GOT3 (cell line): ENCODE results near the gene DHX16.
A peak's percentile ranks its signal among the peaks of the same experiment; 100 is the strongest.

ENCODE experiments used
- DNase-seq: peaks from one replicate; lab custom pipeline; 2025; ENCODE audit warnings: mixed read lengths; lab: John Stamatoyannopoulos, UW

Gene DHX16

GRCh38 chr6:30626484-30627366 lies 46.1 kb downstream of the DHX16 start, which contains the start of gene ATAT1:
Gene ATAT1, plus strand, starts transcription at chr6:30626874.
- DNase-seq, result peak; percentile 38

GRCh38 chr6:30625511-30625910 lies 47.3 kb downstream of the DHX16 start:
- DNase-seq, result no peak

- DNase-seq, result no peak
These were observed 53.2 kb downstream of the DHX16 start for GRCh38 chr6:30619561-30619960.

DNA sequence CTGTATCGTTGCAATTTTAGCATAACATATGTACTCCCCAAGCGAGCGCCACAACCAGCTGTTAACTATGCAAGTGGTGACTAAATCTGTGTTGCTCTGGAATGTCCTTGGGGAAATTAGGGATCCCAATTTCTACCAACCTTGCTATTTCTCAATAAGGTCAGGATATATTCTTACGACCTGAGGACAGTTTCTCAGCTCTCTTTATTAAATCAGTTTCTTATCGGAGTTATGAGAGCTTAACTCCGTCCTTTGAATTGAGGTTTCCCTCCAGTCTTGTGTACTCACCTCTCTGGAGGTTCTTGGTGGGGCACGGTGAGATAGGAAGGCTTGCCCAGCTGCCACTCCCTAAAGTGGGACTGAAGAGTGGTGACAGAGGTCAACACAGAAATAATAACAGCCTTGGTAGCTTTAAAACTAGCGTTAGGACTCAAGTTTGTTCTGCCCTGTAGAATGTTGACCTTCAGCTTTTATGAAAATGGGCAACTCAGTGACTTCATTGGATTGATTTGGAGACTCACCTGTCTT lies 54.5 kb downstream of the DHX16 start:
- no peak for DNase-seq

GRCh38 chr6:30617565-30618269 lies 55.1 kb downstream of the DHX16 start, which contains the start of gene MRPS18B:
Gene MRPS18B, plus strand, starts transcription at chr6:30617840. Its CDS starts 26 bp downstream, at chr6:30617866.
- DNase-seq, result peak; percentile 92

DNA sequence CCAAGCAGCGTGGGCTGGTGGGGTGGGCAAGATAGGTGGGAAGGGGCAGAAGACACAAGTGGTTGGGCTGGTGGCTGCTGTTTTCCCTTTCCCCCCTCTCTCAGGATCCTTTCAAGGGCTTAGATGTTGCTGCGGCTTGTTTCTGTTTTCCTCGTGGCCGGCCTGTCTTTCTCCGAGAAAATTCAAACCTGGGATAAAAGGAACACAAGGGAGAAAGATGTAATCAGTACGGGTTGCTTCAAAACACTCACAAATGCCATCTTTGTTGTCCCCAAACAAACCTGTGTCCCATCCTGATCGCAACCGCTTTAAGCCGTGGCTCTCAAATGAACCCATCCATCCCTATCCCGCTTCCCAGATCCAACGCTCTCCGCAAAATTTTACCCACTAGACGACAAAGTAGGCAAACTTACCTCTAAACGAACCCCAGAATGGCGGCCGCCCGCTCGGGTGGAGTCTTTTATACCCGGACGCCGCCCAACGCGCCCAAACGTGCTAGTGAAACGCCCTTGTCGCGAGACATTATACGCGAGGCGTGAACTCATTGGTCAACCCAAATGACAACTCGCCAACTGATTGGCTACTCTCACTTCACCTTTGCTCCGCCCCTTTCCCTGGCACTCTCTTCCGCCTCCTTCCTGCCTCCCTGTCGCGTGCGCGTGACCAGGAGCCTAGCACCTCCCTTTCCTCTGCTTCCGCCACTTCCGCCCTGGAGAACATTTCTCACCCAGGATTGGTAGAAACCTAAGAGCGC lies 55.8 kb downstream of the DHX16 start, which contains the start of gene PPP1R10:
Gene PPP1R10, minus strand, starts transcription at position 433 of the 754 bp plus-strand sequence. CDS start 7,299 bp downstream, outside the sequence.
- peak; percentile 99 for DNase-seq

- no peak for DNase-seq
These were observed 56.6 kb downstream of the DHX16 start for GRCh38 chr6:30615958-30616810.

DNA sequence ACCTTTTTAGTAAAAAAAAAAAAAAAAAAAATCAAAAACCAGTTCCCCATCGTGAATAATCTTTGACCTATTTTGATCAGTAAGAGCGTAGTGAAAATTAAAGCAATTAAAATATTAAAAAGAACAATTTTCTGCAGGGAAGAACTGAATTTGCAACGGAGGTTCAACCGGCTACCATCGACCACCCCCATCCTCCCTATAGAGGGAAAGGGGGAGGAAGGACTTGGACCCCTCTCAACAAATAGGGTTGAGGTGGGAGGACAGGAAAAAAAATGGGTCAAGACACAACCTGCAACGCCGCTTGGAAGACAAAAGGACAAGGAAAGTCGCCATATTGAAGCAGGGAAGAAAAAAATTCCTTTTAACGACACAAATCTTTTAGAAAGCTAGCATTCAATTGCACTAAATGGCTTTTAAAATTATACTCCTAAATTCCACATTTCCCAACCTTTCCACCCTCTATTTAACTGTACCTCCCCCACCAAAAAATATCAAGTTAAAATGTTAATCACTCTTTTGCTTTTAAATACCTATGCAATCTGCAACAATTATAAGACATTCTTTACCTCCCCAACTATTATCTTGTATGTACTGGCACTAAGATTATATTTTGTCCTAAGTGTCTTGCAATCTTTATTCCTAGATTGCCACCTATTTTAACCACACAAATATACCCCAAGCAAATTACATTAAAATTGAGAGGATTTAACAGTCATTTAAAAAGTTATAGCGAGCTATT lies 57.4 kb downstream of the DHX16 start:
- DNase-seq, result no peak

DNA sequence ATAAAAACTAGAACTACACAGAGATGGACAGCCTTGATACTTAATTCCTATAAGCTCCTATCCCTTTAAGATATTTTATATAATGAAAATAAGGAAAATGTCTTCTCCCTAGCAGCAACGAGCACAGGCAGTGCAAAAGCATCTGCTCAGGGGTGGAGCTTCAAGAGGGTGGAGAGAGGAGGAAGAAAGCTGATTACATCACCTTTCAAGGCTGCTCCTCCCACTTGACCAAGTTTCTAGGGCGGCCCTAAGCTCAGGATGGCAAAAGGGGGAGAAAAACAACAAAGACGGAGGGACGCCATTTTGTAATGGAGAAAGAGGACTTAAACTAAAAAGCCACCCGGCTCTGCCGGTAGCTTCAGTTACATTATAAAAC lies 58.0 kb downstream of the DHX16 start:
- DNase-seq, result peak; percentile 27

GRCh38 chr6:30614044-30614842 lies 58.6 kb downstream of the DHX16 start:
- no peak for DNase-seq

DNA sequence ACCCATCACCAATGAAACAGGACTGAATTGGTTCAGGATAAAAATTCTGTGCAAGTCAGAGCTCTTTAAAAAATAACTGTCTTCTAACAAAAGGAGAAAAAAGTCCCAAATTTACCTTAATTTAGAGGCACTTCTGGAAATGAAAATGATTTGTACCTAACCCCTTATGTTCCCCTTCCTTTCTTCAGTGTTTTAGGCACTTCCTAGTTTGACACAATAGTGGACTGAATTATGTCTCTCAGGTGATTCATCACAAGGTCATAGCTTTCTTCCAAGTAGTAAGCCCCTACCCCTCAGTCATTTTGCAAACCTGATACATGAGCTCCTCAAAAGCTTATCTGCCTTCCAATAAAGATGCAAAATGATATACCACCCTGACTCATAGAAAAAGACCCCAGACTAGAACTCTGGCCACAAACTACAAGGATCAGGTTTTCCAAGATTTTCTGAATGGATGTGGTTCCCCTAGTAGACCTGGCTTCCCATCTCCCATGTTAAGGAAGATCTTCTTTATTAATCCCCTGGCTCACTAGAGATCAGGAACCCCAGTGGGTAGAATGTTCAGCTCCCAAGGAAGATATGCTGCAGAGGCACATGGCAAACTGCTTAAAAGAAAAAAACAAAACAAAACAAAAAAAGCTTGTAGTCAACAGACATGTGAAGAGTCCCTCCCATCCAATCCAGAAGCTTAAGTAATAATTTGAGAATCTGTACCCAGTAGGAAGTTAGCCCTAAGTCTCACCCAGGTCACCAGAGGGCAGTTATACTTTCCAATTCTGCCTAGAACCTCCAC lies 59.4 kb downstream of the DHX16 start:
- DNase-seq, result no peak

DNA sequence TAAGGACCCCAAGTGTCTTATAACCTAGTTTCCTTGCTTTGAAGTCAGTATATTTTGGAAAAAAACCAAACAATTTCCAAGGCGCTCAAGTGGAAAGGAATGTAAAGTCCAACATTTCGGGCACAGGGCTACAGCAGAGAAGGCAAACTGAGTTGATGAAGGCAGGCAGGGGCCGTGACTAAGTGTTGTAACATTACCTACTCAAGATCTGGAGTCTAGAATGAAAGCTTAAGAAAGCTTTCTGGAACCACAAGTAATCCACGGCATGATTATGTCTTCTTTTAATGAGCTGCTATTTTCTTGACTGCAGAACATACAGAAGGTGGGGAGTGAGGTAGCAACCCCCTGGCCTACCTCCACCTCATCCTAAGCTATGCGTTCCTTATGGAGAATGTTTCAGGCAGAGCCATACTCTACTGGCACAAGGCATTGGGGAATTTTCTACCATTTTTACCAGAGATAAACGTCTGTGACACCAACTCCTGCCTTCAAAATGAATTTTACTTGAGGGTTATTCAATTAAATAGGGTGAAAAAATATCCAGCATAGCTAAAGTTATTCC lies 60.0 kb downstream of the DHX16 start:
- DNase-seq, result no peak

- DNase-seq, result no peak
These were observed 60.6 kb downstream of the DHX16 start for GRCh38 chr6:30612213-30612612.

DNA sequence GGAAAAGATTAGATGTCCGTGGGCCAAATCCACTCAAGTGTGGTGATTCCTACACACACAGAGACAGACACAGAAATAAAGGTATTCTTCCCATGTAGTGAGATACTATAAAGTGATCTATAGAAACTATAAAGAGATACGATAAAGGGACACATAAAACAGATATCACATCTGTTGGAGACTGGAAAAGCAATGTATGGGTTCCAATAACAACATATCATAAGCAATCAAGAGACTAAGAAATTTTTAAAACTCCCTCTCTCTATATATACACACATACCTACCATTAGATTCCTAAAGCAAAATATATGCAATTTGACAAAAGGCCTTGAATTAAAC lies 61.0 kb downstream of the DHX16 start:
- no peak for DNase-seq

DNA sequence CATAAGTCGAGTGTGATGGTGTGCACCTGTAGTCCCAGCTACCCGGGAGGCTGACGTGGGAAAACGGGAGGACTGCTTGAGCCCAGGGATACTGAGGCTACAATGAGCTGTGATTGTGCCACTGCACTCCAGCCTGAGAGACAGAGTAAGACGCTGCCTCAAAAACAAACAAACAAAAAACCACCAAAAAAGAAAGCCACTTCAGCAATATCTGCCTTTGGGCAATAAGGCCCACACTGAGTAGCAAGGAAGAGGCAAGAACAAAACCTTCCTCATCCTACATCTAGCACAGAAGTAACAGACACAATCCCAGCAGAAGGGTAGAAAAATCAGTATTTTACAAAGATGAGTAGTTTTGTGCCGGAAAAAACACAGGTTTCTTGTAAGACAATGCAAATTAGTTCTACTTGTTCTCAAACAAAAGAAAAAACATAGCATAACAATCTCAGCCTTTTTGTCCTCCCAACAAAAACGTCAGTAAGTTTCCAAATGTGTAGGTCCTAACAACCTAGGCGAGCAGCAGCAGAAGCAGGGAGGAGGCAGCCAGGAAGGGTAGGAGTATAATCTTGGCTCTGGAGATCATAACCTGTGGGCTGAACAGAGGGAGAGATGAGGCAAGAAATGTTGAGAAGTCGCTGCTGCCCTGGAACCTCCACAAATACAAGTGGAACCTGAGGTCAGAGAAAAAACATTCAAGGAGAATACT lies 61.5 kb downstream of the DHX16 start:
- no peak for DNase-seq

DNA sequence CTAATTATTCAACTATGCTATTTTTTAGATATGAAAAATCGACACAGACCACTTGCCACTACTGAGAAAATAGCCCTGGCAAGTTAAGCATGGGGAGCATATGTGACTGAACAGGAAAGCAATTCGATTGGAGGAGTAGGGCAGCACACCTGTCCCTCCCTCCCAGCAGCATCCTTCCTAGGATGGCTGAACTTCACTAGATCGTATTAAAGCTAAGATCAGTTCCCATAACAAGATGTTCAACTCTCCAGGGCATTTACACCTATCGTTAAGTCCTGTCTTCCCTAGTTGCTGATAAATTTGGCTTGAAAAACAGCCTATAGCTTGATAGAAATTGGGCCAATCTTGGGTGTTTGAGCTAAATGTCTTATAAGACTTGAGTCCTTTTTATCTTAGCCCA lies 62.7 kb downstream of the DHX16 start:
- DNase-seq, result no peak

GRCh38 chr6:30603961-30604360 lies 68.8 kb downstream of the DHX16 start:
- no peak for DNase-seq
